Neuronal stem cell (in vitro differentiated cells): ENCODE measurements around the gene REP15.

Source experiments
- DNase-seq: peaks from one replicate; pipeline ENCODE4 v3.0.0-alpha.2; 2013; ENCODE audit warnings: low spot score
- H2AFZ ChIP-seq: one replicate; pipeline ENCODE4 v1.6.1; 2013; ENCODE audit warnings: mild to moderate bottlenecking, low read length, inconsistent platforms
- H2AK5ac ChIP-seq: 2 replicates; pipeline ENCODE4 v1.6.1; 2013; ENCODE audit warnings: low read depth, mild to moderate bottlenecking, inconsistent platforms, low read length, moderate library complexity, mixed read lengths
- H2BK120ac ChIP-seq: 2 replicates; pipeline ENCODE4 v1.6.1; 2013; ENCODE audit warnings: low read depth, mild to moderate bottlenecking, inconsistent platforms, low read length, moderate library complexity, mixed read lengths
- H2BK12ac ChIP-seq: one replicate; pipeline ENCODE4 v1.6.1; 2013; ENCODE audit warnings: low read length, inconsistent platforms
- H2BK15ac ChIP-seq: 2 replicates; pipeline ENCODE4 v1.6.1; 2013; ENCODE audit warnings: mild to moderate bottlenecking, low read length, inconsistent platforms, mixed read lengths
- H2BK5ac ChIP-seq: one replicate; pipeline ENCODE4 v1.6.1; 2013; ENCODE audit warnings: inconsistent platforms, mild to moderate bottlenecking, low read length, moderate library complexity
- H3K14ac ChIP-seq: one replicate; pipeline ENCODE4 v1.6.1; 2013; ENCODE audit warnings: low read length, inconsistent platforms
- H3K18ac ChIP-seq: 2 replicates; pipeline ENCODE4 v1.6.1; 2013; ENCODE audit warnings: low read length, inconsistent platforms
- H3K23ac ChIP-seq: 2 replicates; pipeline ENCODE4 v1.6.1; 2013; ENCODE audit warnings: low read depth, mild to moderate bottlenecking, mixed read lengths, low read length, inconsistent platforms; ENCODE audit not compliant: poor library complexity
- H3K27ac ChIP-seq: replicated peaks from 3 replicates; pipeline ENCODE4 v1.5.1; 2013; ENCODE audit warnings: low read length, inconsistent platforms
- H3K27me3 ChIP-seq, 3 experiments: 2 replicates each; pipeline ENCODE4 v1.6.1; 2013; ENCODE audit warnings: low read length in 3 of 3, mild to moderate bottlenecking in 2 of 3, inconsistent platforms in 1 of 3, low read depth in 1 of 3, mixed read lengths in 1 of 3, moderate library complexity in 1 of 3; ENCODE audit not compliant: control insufficient read depth in 3 of 3, insufficient read depth in 3 of 3
- H3K36me3 ChIP-seq, 2 donors: replicated peaks in 1 of 2; 2 replicates each; pipeline ENCODE4 v1.6.1; 2013; ENCODE audit warnings: low read length in 2 of 2; ENCODE audit not compliant: control insufficient read depth in 2 of 2, insufficient read depth in 2 of 2
- H3K4ac ChIP-seq: 2 replicates; pipeline ENCODE4 v1.6.1; 2013; ENCODE audit warnings: inconsistent platforms, mild to moderate bottlenecking, low read length, moderate library complexity
- H3K4me1 ChIP-seq, 2 donors: 1 replicate in 1 of 2; 2 replicates in 1 of 2; pipeline ENCODE4 v1.6.1; 2013; ENCODE audit warnings: low read length in 2 of 2, low read depth in 1 of 2; ENCODE audit not compliant: control insufficient read depth in 2 of 2, insufficient read depth in 1 of 2
- H3K4me2 ChIP-seq: one replicate; pipeline ENCODE4 v1.6.1; 2013; ENCODE audit warnings: mild to moderate bottlenecking, low read length, inconsistent platforms; ENCODE audit not compliant: insufficient read depth, poor library complexity, severe bottlenecking
- H3K4me3 ChIP-seq, 2 donors: 2 replicates each; pipeline ENCODE4 v1.5.1; 2013; ENCODE audit warnings: low read length in 2 of 2, mild to moderate bottlenecking in 2 of 2, inconsistent platforms in 1 of 2, moderate library complexity in 1 of 2
- H3K79me1 ChIP-seq: one replicate; pipeline ENCODE4 v1.6.1; 2013; ENCODE audit warnings: low read depth, mild to moderate bottlenecking, inconsistent platforms, low read length, moderate library complexity
- H3K9ac ChIP-seq: one replicate; pipeline ENCODE4 v1.6.1; 2013; ENCODE audit warnings: mild to moderate bottlenecking, low read depth, low read length, inconsistent platforms; ENCODE audit not compliant: poor library complexity
- H3K9me3 ChIP-seq, 2 donors: replicated peaks in 1 of 2; 2 replicates each; pipeline versions ENCODE3 to v1.6.1; 2013; ENCODE audit warnings: low read length in 2 of 2, mild to moderate bottlenecking in 2 of 2, inconsistent platforms in 1 of 2, low read depth in 1 of 2, mixed read lengths in 1 of 2, moderate library complexity in 1 of 2; ENCODE audit not compliant: control insufficient read depth in 2 of 2, insufficient read depth in 1 of 2
- H4K8ac ChIP-seq: one replicate; pipeline ENCODE4 v1.6.1; 2013; ENCODE audit warnings: low read depth, mild to moderate bottlenecking, inconsistent platforms, low read length, moderate library complexity
- H4K91ac ChIP-seq: one replicate; pipeline ENCODE4 v1.6.1; 2013; ENCODE audit warnings: low read length, low read depth, mild to moderate bottlenecking, inconsistent platforms; ENCODE audit not compliant: poor library complexity
- WGBS, 2 donors: extraction: QIAGEN DNeasy Blood & Tissue Kit; methylation state at CpG; one replicate each; pipeline ENCODE4 v1.1.7; 2013; ENCODE audit warnings: missing lambda C conversion rate in 2 of 2, mixed read lengths in 1 of 2; ENCODE audit not compliant: insufficient read length in 2 of 2, insufficient replicate concordance in 1 of 2; ENCODE audit errors: extremely low coverage in 2 of 2; 5-methylcytosine and 5-hydroxymethylcytosine counted together

REP15 gene

DNA sequence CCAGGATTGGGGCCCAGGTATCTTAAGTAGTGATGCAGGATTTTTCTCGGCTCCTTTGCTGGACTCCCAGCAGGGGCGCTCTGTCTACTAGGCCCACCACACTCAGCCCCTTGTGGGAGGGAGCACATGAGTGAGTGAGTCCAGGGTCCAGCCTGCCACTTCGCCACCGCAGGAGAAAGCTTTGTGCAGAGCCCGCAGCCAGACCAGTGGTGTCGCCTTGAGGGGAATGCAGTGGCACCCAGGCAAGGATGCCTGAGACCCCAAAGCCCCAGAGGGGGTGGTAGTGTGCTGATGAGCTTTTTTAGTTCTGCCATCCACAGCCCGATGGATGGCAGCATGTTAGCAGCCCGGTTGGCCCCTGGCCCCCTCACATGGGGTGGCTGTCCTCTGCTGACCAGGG is 9.0 kb downstream of the REP15 start:
- Histone ChIP-seq H3K9me3 (peaks cover 2 to 3% of the 10 kb centered on the region in 2 donors), H4K91ac (no peak overlapping the region), H3K9ac (no peak overlapping the region), H2BK12ac (no peak overlapping the region), H3K27ac (no peak overlapping the region), H2AK5ac (no peak overlapping the region), H3K36me3 (no peaks in the 10 kb centered on the region), H3K79me1 (no peaks in the 10 kb centered on the region), H2BK15ac (no peak overlapping the region), H3K4me1 (no peaks in the 10 kb centered on the region), H3K4me3 (no peak overlapping the region), H2AFZ (no peak overlapping the region), H2BK5ac (no peak overlapping the region), H3K14ac (no peak overlapping the region), H3K4ac (no peak overlapping the region), H3K27me3 (no peaks in the 10 kb centered on the region), H4K8ac (no peak overlapping the region), H3K4me2 (no peak overlapping the region), H2BK120ac (no peak overlapping the region), H3K18ac (no peak overlapping the region), H3K23ac (no peak overlapping the region)
- no CpG with 5 or more reads among the region's 8 CpGs for WGBS, 2 donors
- no peak for DNase-seq

GRCh38 chr12:27707216-27707615 is 11.0 kb downstream of the REP15 start:
- no peak overlapping the region for H2AK5ac ChIP-seq
- H3K4me1 ChIP-seq: peaks cover 0 to 2% of the 10 kb centered on the region in 2 donors
- H3K36me3 ChIP-seq: no peaks in the 10 kb centered on the region
- H3K18ac ChIP-seq: no peak overlapping the region
- no peak overlapping the region for H3K27ac ChIP-seq
- no peak overlapping the region for H4K91ac ChIP-seq
- no peak overlapping the region for H3K14ac ChIP-seq
- peaks cover 2 to 3% of the 10 kb centered on the region in 2 donors for H3K9me3 ChIP-seq
- H3K4me3 ChIP-seq: no peak overlapping the region
- H3K23ac ChIP-seq: no peak overlapping the region
- H3K79me1 ChIP-seq: no peaks in the 10 kb centered on the region
- no peak overlapping the region for H3K4ac ChIP-seq
- H2AFZ ChIP-seq: no peak overlapping the region
- no peak overlapping the region for H3K9ac ChIP-seq
- H3K4me2 ChIP-seq: no peak overlapping the region
- WGBS, 2 donors: no CpG with 5 or more reads among the region's 2 CpGs
- H2BK12ac ChIP-seq: no peak overlapping the region
- no peak overlapping the region for H2BK5ac ChIP-seq
- no peak overlapping the region for H4K8ac ChIP-seq
- H2BK15ac ChIP-seq: no peak overlapping the region
- DNase-seq: no peak
- H3K27me3 ChIP-seq: no peaks in the 10 kb centered on the region
- H2BK120ac ChIP-seq: no peak overlapping the region

- WGBS, 2 donors: no CpG with 5 or more reads among the region's 12 CpGs
- H3K9ac ChIP-seq: no peak overlapping the region
Observed at GRCh38 chr12:27709212-27709931, 13.1 kb downstream of the REP15 start.

DNA sequence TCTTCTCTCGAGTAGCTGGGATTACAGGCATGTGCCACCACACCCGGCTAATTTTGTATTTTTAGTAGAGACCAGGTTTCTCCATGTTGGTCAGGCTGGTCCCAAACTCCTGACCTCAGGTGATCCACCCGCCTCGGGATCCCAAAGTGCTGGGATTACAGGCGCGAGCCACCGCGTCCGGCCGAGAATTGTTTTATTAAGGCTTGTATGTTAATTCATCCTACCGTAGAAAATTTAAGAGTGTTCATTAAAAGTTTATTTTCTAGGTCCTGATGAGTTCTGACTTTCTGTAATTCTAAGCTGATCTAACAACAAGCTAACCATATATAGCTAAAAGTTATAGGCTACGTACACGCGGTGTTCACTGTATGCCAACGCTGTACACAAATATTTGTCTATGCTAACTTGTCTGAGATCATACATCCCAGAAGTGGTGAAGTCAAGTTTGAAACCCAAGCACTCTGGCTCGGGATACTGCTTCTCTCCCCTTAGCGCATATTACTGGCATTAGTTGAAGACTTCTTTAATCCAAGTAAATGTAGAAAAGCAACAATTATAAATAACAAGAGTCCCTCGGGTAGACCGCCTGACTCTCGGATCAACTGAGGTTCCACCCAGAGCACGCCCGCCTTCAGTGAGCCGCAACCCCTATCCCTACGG is 13.8 kb downstream of the REP15 start:
- peak overlapping the region; percentile 93 for H2AFZ ChIP-seq
- H3K4ac ChIP-seq: no peak overlapping the region
- H3K27me3 ChIP-seq: no peaks in the 10 kb centered on the region
- H4K8ac ChIP-seq: no peak overlapping the region
- H3K4me3 ChIP-seq: peak overlapping the region; percentile 75 to 94
- H3K14ac ChIP-seq: no peak overlapping the region
- peaks cover 0 to 2% of the 10 kb centered on the region in 2 donors for H3K4me1 ChIP-seq
- no peak overlapping the region for H2BK120ac ChIP-seq
- peaks cover 2 to 3% of the 10 kb centered on the region in 2 donors for H3K9me3 ChIP-seq
- no peaks in the 10 kb centered on the region for H3K79me1 ChIP-seq
- H3K36me3 ChIP-seq: peaks cover 0 to 24% of the 10 kb centered on the region in 2 donors
- no peak overlapping the region for H2AK5ac ChIP-seq
- H3K4me2 ChIP-seq: peak overlapping the region; percentile 85
- H2BK5ac ChIP-seq: no peak overlapping the region
- DNase-seq: no peak
- no peak overlapping the region for H3K18ac ChIP-seq
- no peak overlapping the region for H4K91ac ChIP-seq
- no peak overlapping the region for H2BK12ac ChIP-seq
- H3K23ac ChIP-seq: no peak overlapping the region
- WGBS, 2 donors: no CpG with 5 or more reads among the region's 24 CpGs
- H2BK15ac ChIP-seq: no peak overlapping the region
- no peak overlapping the region for H3K27ac ChIP-seq
- no peak overlapping the region for H3K9ac ChIP-seq

More at GRCh38 chr12:27709212-27709931, 13.1 kb downstream of the REP15 start:
- H3K23ac ChIP-seq: no peak overlapping the region
- H3K36me3 ChIP-seq: peaks cover 0 to 18% of the 10 kb centered on the region in 2 donors
- no peak overlapping the region for H3K4ac ChIP-seq
- no peak overlapping the region for H3K4me2 ChIP-seq
- DNase-seq: no peak
- no peak overlapping the region for H2BK12ac ChIP-seq
- H2BK15ac ChIP-seq: no peak overlapping the region
- no peak overlapping the region for H3K14ac ChIP-seq
- H3K27me3 ChIP-seq: no peaks in the 10 kb centered on the region
- no peak overlapping the region for H3K18ac ChIP-seq
- no peak overlapping the region for H3K27ac ChIP-seq
- H3K79me1 ChIP-seq: no peaks in the 10 kb centered on the region
- no peak overlapping the region for H4K91ac ChIP-seq
- H2BK5ac ChIP-seq: no peak overlapping the region
- H2BK120ac ChIP-seq: no peak overlapping the region
- H2AK5ac ChIP-seq: no peak overlapping the region
- no peak overlapping the region for H3K4me3 ChIP-seq
- peaks cover 2 to 3% of the 10 kb centered on the region in 2 donors for H3K9me3 ChIP-seq
- H2AFZ ChIP-seq: no peak overlapping the region
- H4K8ac ChIP-seq: no peak overlapping the region
- H3K4me1 ChIP-seq: peaks cover 0 to 2% of the 10 kb centered on the region in 2 donors
